HS-27A (cell line): ENCODE data around the gene LRRC28.
"Not testable (repeated sequence)": the region's sequence is repeated elsewhere in the genome, so short reads cannot be mapped to it uniquely, and the experiment has no call there.

Experiments used
- DNase-seq: peaks from one replicate; pipeline ENCODE4 v3.0.0-alpha.2; 2012; ENCODE audit warnings: low read depth, missing footprints

LRRC28 gene

GRCh38 chr15:99250857-99251841 lies at the start of gene LRRC28:
LRRC28 (plus strand) TSS chr15:99251481; CDS start chr15:99255958, 4,477 bp downstream.
- peak; percentile 99 for DNase-seq

- no peak for DNase-seq
These were observed 49.1 kb upstream of the LRRC28 start for GRCh38 chr15:99202176-99202552.

- DNase-seq, result no peak
These were observed 43.6 kb upstream of the LRRC28 start for GRCh38 chr15:99207672-99208071.

DNA sequence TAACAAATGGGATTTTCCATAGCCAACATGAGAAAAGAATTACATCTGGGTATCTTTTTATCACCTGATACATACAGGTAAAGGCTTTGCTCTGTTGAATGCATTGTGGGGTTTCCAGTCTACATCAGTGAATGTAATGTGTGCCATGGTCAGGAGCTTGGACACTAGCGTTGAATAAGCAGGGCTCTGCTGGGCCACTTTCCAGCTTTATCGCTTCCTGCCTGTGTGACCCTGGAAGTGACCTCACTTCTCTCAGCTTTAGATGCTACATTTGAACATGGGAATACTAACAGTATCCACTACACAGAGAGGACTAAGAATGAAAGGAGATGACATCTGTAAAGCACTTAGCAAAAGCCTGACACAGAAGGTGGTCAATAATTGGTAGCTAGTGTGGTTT lies 42.0 kb upstream of the LRRC28 start:
- DNase-seq, result no peak

DNA sequence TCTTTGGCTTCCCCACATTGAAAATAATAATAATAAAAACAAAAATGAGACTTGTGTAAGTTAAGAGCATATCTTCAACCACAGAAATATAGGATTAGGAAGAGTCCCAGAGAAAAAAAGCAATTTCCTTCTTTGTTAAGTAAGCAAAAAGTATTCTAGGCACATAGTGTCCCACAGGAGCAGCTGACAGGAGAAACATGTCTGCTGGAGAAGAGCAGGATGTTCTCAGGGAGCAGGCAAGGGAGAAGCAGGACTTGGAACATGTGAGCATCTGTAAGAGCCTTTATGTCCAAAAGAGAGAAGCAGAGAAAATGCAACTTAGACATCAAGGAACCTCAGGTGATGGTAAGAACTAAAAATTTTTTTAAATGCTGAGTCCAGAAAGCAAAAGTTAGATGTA lies 40.9 kb upstream of the LRRC28 start:
- DNase-seq, result no peak

- no peak for DNase-seq
These were observed 39.4 kb upstream of the LRRC28 start for GRCh38 chr15:99211926-99212325.

DNA sequence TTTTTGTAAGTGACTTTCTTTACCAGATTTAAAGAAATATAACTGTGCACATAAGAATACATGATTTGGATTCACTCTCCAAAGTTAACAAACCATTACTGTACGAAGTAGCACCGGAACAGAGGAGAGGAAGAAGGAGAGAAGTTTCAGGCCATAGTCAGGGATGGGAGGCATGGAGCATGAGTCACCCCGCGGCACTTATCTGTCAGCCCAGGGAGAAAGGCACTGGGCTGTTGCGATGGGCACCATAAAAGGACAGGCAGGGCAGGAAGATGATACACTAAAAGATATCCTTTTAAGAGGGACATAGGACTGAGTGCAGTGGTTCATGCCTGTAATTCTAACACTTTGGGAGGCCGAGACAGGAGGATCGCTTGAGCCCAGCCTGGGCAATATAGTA lies 38.9 kb upstream of the LRRC28 start:
- no peak for DNase-seq

- peak; percentile 45 for DNase-seq
These were observed 38.0 kb upstream of the LRRC28 start for GRCh38 chr15:99213187-99213811.

DNA sequence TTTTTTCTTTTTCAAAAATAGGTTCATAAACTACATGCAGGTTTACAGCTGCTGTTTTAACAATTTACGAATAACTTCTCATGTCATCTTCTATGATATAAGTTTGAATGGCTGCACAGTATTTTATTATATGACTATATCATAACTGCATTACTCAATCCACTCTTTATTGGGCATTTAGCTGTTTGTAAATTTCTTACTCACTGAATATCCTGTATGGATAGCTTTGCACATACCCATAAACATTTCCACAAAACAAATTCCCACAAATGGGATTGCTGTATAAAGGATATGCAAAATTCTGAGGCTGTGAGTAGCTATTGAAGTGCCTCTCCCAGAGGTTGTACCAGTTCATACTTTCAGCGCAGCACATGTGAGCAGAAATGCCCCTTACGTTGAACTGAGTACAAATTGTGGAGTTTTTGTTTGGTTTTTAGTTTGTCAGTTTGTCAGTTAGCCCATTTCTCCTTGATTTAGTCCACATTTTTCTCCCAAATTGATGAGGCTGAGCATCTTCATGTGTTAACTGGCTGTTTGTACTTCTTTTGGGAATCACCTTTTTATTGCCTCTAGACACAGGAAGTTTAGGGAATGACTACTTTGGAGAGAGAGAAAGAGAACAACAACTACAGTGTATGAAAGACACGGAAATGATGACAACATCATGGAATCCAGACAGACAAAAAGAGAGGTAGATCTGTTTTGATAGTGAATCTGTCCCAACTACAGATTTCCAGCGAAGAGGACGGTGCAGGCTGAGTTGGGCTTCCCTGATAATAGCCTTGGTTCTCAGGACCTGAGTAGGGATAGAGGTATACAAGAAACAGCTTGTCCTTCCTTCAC lies 26.7 kb upstream of the LRRC28 start:
- DNase-seq, result no peak

DNA sequence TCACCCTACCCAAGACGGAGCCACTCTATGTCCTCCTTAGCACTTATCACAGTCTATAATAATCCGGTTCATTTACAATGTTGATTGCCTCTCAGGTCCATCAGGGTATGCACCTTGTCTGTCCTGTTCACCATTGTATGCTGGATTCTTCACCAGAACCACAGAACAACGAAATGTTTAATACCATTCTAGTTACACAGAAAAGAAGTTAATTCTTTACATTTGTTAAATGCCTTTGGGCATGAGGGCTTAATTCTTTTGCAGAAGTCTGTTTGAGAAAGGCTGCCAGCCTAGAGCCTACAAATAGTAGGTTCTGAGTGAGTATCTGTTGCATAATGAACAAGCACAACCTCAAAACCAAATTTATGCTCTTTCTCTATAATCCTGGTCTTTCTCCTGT lies 24.5 kb upstream of the LRRC28 start:
- DNase-seq, result no peak

DNA sequence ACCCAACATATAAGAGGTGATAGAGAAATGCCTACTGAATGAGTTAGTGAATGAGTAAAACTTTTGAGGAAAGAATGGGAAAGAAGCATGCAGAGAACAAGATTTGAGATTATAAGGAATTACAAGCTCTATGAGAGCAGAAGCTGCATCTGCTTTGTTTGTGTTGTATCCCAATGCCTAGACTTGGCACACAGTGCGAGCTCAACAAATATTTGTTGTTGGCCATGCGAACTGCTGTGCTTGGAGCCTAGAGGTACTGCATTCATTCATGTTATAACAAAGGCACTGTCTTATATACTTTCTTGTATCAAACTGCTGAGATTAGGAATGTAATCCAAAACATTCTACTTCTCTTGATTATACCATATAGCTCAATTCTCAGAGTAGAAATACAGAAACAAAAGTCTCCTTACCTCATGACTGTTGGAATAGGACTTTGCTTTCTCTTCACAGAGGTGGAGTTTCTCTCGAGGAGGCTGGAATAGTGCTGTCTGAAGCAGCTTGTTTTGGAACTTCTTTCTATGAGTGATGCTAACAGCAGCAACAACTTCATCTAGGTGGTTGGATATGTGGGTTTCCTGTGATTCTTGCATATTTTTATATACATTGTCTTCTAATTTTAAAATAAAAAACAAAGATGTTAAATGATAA lies 23.0 kb upstream of the LRRC28 start:
- DNase-seq, result no peak

GRCh38 chr15:99230867-99231266 lies 20.4 kb upstream of the LRRC28 start:
- DNase-seq, result no peak

DNA sequence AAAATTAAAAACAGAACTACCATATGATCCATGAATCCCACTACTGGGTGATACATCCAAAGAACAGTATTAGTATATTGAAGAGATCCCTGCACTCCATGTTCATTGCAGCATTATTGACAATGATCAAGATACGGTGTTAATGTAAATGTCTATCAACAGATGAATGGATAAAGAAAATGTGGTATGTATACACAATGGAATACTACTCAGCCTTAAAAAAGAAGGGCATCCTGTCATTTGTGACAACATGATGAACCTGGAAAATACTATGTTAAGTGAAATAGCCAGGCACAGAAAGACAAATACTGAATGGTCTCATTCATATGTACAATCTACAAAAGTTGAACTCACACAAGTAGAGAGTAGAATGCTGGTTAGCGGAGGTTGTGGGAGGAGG lies 18.5 kb upstream of the LRRC28 start:
- DNase-seq, result no peak

DNA sequence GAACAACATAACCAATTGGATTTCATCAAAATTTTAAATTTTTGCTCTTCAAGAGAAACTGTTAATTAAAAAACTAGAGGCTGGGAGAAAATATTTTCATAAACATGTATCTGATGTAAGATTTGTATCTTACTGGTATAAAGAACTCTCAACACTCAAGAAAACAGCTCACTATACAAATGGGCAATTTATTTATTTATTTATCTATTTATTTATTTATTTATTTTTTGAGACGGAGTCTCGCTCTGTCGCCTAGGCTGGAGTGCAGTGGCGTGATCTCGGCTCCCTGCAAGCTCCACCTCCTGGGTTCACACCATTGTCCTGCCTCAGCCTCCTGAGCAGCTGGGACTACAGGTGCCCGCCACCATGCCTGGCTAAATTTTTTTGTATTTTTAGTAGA lies 17.1 kb upstream of the LRRC28 start:
- not testable (repeated sequence) for DNase-seq

DNA sequence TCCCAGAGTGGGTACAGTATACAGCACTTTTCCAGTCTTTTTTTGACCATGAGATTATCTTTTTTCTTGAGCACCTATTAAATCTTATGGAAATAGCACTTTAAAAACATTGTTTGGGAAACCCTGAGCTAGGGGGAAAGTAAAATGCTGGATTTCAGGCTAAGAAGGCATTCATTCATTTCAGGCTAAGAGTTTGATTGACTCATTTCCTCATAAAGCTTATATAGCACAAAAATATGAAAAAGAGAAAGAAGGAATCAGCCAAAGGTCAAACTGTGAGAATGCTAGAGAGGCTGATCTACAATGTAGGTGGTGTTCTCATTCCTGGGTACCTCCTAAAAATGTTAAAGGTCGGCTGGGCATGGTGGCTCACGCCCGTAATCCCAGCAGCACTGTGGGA lies 12.4 kb upstream of the LRRC28 start:
- no peak for DNase-seq

- DNase-seq, result no peak
These were observed 11.6 kb upstream of the LRRC28 start for GRCh38 chr15:99239545-99240198.

- no peak for DNase-seq
These were observed 9.5 kb upstream of the LRRC28 start for GRCh38 chr15:99241752-99242151.

DNA sequence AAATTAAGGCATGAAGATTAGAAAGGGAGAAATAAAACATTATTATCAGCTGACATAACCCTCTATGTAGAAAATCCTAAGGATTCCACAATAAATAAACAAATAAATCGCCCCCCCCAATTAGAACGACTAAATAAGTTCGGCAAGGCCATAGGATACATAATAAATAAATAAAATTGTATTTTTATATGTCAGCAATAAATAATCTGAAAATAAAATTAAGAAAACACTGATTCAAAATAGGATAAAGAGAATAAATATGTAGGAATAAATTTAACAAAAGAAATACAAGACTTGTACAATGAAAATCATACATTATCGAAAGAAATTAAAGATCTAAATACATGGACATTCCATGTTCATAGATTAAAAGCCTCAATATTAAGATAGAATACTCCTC lies 7.0 kb upstream of the LRRC28 start:
- DNase-seq, result no peak

DNA sequence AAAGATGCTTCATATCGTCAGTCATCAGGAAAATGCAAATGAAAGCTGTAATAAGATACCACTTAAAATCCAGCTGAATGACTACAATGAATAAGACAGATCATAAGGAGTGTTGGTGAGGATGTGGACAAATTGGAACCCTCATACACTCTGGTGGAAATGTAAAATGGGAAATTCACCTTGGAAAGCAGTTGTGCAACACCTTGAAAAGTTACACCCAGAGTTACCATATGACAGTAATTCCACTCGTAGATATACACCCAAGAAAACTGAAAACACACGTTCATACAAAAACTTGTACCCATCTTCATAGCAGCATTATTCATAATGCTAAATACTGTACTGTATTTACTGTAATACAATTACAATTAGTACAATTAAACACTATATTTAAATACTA lies 4.2 kb upstream of the LRRC28 start:
- no peak for DNase-seq

DNA sequence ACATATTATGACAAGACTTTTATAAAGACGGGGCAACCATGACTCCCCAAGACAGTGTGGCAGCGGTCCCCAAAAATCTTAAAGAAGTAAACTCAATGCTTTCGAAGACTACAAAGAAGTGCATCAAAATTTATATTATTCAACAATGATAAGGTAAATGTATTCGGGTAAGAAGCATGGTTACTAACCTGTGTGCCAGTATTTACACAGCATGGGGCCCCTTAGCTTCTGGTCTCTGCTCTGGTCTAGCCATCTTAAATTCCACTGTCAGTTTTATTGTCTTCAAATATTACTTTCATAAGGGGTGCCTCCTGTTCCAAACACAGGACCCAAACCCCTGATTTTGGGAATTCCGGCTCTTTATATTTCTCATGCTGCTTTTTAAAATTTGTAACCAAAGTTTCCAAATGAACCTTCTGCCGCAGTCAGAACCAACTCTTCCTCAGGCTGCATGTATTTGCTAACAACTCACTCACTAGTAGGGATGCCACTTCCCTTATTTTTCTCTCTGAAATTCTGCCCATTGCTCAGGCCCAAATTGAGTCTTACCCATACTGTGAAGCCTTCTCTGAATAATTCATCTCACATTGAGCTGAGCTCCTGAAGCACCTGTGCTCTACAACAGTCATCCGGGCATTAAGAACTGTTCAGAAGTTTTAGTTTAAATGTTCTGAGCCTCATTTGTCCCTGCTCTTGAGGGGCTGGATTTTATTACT lies 3.1 kb upstream of the LRRC28 start:
- DNase-seq, result no peak
